Limb (tissue), 2 donors: ENCODE results near the gene GPATCH8.
A peak's percentile ranks its signal among the peaks of the same experiment; 100 is the strongest.
"Not testable (repeated sequence)": the region's sequence is repeated elsewhere in the genome, so short reads cannot be mapped to it uniquely, and the experiment has no call there.

Source experiments
- DNase-seq, 2 donors: peaks; one replicate each; pipeline ENCODE4 v3.0.0-alpha.2; 2016; ENCODE audit errors: extremely low spot score in 2 of 2

GPATCH8 gene

DNA sequence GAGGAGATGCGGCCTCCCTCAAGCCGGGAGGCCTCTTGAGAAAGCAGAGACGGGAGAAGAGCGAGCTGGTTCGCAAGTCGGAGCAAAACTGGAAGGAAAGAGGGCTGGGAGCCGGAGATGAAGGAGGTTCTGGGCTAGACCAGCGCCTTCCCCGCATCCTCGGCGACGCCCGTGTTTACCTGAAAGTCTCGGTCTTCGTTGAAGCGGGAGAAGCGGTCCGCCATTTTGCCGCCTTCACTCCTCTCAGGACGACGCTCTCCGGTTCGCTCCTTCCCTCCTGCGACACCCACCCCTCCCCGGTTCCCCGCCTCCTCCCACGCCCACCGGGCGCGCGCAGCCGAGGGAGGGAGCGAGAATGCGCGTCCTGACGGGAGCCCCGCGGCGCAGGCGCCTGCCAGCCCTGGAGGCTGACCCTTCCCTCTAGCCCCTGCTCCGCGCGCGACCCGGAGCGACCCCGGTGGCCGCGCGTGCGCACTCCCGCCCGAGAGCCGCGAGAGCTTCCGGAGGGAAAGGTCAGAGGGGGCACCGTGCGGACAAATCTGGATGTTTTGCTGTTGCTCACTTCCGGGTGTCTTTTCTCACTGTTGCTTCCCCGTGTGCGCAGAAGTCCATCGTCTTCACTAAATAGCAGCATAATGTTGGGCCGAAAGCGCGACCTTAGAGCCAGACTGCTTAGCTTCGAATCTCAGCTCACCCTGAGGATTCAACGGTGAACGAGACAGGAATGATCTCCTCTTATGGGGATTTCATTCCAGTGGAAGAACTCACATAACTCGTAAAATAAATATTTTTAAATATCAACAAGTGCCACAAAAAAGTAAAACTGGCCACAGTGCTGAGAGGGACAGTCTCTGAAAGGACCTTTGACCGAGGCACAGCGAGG lies at the start of gene GPATCH8:
Gene GPATCH8, minus strand, starts transcription at position 260 of the 883 bp plus-strand sequence. Its CDS starts 36 bp downstream, at position 224.
- peak; percentile 95 to 96 for DNase-seq

DNA sequence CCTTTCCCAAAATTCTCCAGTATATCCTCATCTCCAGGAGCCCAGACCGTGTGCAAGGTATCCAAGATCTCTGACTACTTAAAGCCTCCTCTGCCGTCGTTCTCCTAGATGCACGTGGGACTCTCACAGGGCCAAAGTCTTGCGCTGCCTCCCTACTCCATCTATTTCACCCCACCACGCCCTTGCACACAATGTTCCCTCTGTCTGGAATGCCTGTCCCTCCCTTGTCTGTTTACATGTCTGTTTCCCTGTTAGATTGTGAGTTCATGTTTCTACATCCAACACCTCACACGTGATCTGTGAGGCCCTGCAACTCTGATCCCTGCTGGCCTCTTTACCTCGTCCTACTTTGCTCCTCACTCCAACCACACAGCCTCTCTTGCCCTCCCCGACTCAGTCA lies 49.2 kb upstream of the GPATCH8 start:
- DNase-seq, result no peak

DNA sequence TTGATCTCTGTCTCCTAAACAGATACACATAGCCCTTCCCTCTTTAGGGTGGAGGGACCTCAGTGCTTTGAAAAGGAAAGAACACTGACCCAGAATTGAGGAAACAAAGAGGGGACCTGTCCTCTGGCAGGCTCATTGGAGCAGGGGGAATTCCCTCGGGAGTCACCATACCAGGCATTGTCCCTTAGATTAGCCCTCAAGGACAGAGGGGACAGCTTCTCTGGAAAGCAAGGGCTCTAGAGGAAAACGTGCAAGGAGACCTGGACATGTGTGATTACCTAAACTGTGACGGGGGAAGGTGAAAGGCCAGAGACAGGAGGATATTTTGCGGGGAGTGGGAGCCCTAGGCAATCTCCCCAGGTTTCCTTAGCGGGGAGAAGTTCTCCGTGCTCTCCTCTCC lies 46.5 kb upstream of the GPATCH8 start:
- DNase-seq, result no peak

DNA sequence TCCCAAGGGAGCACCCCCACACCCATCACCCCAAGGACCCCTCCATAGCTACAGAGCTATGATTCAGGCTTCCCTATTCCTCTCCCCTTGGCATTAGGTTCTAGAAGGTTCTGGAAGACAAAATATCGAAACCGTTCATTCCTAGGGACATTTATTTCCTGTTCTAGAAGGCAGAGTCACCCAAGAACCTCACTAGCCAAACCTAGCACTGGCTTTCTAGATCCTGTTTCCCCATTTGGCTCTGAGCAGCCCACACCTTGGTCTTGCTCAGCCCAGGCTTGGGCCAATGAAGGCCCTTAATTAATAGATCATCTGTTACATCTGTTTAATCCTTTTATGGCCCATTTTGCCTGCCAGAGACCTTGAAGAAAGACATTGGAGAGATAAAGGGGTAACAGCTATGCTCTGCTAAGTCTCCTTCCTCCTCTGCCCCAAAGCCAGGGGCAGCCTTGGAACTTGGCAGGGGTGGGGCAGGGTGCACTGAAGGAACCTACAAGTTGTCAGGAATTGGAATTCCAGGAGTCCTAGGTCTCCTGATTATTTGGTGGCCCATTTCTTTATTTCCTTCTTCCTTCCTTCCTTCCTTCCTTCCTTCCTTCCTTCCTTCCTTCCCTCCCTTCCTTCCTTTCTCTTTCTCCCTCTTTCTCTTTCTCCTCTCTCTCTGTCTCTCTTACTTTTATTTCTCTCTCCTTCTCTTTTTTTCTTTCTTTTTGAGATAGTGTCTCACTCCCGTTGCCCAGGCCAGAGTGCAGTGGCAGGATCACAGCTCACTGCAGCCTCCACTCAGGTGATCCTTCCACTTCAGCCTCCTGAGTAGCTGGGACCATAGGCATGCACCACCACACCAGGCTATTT lies 45.4 kb upstream of the GPATCH8 start:
- no peak for DNase-seq

DNA sequence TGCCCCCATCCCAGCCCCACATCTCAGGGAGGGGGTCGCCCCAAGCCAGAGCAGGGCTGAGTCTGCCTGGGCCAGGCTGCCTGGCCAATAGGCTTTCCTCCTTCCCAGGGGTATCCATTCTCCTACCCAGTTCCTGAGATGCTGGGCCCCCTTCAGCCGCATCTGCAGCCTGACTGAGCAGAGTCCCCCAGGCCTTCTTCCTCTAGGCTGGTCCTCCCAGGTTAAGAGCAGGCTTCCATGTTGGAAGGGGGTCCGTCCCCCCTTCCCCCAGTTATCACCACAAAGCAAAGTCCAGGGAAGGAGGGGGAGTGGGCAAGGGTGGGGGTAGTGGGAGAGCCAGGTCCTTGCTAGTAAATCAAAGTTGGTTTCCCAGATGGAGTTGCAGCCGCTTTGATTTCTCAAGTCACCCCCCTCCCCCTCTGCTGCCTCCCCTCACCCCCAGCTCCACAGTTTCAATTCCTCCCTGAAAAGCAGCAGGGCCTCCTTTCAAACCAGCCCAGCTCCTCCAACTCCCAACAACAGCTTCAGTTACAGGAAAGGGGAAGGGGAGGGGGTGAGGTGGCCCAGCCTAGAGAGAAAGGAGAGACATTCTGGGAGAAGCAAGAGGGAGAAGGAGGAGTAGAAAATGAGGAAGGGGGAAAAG lies 44.5 kb upstream of the GPATCH8 start:
- DNase-seq, result peak; percentile 67 to 76

DNA sequence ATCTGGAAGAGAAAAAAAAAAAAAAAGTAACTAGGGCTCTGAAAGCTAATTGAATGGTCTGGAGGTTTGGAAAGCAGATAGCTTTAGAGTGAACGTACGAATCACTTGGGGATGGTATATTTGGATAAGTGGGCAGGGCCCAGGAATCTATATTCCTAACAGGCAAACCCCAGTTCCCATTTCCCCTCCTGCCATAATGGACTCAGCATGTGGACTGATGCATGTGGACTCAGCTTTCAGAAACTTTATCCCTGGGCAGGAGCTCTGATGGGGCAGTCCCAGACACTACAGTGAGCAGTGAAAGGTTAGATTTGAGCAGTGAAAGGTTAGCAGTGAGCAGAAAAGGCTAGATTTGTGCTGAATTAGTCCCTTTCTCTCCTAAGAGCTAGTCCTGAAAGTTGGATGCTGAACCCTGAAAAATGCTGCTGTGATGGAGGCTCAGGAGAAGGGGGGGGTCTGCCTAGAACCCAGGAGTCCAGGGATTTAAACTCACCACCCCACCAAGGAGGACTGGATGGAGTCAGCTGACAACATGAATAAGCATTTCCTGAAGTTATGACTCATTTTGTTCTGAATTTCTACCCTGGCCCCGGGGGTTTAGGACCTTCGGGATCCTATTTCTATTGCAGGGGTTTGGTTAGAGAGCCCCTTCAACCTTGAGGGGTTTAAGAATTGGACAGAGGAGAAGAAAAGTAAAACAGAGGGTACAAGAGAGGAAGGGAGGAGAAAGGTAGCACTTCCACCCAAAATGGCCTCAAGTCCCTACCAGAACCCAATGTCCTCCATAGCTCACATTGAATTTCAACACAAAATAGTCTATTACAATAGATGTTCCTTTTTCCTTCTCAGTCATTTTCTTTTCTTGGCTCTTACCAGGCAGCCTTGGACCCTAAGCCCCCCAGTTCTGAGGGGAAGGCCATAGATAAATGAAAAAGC lies 43.7 kb upstream of the GPATCH8 start:
- DNase-seq, result no peak

DNA sequence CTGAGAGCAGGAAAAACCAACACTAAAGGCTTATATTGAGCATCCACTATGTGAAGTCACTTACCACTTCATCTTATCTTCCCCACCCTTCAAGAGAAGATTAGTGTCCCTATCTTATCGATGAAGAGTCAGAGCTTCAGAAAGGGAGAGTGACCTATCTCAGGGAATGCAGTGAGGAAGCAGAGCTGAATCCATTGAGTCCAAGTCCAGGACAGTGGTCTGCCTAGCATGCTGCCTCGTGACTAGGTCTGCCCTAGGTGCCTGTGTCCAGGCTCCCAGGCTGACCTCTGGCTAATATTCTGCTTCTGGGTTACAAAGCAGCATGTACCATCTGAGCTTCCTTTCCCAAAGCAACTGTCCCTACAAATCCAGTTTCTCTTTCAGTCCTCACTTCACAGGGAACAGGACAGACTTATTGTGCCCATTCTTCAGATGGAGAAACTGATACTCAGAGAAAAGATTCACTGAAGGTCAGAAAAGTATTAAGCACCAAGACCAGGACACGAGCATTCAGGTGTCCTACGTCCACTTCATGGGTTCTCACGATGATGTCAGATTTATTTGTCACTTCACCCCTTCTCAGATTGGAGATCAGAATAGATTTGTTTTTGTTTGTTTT lies 40.8 kb upstream of the GPATCH8 start:
- no peak for DNase-seq

DNA sequence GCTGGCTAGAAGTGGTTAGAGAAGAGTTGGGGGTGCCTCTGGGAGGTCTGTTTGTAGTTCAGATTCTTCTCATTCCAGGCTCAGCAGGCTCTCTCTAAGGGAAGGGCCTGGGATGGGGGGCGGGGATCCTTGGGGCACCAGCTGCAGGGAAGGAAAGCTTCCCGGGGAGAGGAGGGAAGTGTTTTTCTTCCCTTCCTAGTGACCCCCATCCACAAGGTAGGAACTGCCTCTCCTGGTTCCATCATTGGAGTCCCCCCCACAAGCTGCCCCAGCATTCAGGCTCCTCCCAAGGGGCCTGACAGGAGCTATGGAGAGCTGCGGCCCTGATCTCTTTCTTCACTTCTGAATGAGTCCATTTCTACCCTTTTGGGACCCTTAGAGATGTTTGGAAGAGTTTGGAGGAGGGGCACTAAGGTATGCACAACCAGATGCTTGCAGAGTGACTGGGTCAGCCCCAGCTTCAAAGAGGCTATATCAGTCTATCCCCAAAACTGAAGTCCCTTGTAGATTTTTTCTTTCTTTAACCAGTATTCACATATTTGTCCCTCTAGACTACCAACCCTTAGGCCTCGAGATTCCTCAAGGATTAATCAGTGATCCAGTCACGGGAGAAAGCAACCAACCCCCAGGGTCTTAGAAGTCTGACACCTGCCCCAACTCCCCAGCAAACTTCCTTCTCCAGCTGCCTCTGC lies 40.2 kb upstream of the GPATCH8 start:
- peak; percentile 66 to 78 for DNase-seq

DNA sequence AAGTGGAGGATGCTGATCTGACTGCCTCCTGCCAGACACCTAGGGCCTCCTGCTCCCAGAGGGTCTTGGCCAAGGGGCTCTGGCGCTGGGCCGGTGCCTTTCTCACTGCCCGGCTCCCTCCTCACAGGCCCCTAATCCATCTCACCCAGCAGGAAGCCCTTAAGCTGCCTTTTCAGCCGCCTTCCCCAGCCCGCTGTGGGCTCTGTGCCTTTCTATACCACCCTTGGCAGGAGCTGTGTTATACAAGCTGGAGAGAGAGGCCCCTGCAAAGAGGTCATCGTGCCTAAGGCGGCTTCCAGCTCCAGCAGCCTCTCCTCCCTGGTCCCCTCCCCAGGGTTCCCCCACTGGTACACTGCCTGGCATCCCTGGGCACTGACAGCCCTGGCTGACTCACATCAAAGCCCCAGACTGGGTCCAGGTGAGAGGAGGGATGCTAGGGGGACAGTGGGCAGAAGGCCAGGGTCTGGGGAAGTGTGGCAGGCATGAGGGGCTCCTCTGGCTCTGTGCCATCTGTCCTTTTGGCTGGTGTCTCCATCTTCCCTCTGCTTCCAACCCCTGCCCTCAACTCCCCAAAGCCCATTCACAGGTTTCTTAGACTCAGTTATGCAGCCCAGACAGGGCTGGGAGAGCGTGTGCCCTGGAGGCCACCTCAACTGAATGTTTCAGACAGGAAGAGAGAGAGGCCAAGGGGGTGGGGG lies 38.8 kb upstream of the GPATCH8 start:
- DNase-seq, result peak in 1 of 2 donors; percentile 55

DNA sequence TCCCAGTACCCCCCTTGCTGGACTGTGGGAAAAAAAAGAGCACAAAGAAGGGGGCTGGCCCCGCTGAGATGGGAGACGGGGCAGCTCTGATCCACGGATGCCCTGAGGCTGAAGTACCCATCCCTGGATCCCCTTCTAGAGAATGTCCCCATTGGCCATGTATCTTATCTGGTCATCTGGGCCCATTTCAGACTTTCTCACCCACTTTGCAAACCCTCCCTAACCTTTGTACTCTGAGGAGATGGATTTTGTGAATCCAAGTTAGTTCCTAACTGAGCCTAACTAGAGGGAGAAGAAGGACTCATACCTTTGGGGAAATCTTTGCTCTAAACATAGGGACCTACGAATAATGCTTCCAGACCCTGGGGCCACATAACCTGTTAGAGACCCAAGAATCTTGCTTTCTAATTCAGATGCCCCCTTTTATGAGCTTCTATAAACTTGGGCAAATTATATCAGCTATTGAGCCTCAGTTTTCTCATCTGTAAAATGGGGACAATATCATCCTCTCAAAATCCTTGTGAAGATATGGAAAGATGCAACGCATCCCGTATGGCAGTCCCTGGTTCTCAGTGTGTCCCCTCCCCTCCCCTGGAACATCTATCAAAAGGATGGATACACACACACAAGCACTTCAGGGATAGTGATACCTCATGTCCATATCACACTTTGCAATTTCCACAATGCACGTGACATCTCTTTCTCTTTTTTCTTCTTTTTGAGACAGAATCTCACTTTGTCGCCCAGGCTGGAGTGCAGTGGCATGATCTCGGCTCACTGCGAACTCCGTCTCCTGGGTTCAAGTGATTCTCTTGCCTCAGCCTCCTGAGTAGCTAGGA lies 37.3 kb upstream of the GPATCH8 start:
- no peak for DNase-seq

DNA sequence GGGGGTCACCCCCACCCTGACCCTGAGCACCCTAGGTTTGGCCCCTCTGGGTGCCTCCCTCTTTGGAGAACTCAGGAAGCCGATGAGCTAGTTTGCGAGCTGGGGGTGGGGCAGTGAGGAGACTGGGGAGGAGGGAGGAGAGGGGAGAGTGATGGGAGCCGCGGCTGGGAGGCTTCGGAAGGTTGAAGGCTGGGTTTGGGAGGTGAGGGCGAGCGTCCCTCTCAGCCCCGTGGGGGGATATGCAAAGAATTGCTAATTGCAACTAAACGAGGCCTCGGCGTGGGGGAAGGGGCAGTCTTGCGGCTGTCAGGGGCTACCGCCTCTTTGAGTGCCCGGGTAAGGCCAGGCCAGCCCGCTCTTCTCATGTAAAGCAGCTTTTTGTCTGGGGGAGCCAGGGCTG lies 36.5 kb upstream of the GPATCH8 start:
- no peak for DNase-seq

DNA sequence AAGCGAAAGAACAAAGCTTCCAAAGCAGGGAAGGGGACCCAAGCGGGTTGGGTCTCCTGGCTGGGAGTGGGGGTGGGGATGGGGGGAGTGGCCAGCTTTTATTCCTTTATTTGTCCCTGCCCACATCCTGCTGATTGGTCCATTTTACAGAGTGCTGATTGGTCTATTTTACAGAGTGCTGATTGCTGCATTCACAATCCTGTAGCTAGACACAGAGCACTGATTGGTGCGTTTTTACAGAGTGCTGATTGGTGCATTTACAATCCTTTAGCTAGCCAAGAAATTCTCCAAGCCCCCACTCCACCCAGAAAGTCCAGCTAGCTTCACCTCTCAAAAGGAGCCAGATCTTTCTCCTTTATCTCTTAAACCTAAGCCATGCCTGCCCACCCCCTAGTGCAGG lies 34.7 kb upstream of the GPATCH8 start:
- not testable (repeated sequence) for DNase-seq

DNA sequence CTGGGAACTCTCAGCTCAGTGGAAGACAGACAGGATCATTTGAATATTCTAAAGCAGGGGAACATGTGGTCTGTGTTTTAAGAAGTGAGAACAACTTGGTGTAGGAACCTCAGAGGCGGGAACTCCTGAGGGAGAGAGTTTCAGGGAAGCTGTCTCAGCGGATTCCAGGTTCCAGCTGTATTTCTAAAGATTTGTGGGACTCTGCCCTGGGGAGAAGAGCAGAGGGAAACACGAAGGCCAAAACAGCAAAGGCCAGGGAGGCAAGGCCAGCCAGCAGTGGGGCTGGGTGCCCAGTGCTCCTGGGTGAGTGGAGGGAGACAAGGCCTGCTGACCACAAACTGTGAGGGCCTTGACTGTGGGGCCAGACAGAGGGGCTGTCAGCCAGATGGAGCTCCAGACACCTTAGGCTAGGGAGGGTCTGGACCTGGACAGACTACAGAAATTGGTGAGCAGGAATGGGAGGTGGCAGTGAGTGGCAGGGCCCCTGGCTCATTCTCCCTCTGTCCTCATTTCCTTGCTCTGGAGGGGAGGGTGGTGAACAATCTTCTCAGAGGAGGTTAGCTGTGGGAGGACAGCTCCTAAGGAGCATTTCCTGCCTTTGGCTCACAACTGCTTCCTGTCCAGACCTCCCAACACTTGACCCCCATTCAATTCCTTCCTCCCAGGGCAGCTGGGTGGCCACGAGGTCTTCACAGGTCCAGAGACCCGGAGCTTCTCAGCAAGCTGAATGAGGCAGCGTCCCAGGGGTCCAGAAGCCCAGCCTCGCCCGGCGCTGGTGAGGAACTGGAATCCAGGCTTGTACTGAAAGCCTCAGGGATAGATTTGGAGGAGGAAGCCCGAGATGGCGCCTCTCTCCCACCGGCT lies 33.1 kb upstream of the GPATCH8 start:
- DNase-seq, result no peak

DNA sequence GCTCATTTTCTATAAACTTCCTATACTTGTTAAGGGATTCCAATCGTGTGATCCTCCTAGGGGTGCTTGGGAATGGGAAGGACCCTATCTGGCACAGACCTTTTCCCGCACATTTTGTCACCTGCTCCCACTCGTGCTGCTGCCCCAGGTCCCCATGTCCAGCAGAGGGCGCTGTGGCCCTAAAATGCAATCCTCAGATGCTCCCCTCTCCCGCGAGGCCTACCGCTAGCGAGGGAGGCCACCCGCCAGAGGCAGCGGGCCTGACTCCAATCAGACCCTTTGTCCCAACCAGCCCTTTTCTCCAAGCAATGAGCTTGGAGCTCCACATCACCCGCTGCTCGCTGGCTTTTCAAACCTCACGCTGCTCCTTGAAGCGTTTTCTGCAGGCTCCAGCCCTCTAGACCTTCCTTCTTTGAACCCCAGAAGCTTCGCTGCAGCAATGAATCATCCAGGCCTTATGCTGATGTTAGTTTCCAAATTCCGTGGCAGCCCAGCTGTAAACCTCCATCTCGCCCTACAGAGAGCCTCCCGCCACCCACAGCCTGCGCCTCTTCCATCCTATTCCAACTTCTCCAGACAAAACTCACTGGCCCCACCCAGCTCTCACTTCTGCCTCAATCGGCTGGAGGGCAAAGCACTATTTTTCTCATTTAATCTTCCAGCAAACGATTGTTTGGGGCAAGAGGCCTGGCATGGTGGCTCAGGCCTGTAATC lies 30.5 kb upstream of the GPATCH8 start:
- peak; percentile 86 to 93 for DNase-seq

DNA sequence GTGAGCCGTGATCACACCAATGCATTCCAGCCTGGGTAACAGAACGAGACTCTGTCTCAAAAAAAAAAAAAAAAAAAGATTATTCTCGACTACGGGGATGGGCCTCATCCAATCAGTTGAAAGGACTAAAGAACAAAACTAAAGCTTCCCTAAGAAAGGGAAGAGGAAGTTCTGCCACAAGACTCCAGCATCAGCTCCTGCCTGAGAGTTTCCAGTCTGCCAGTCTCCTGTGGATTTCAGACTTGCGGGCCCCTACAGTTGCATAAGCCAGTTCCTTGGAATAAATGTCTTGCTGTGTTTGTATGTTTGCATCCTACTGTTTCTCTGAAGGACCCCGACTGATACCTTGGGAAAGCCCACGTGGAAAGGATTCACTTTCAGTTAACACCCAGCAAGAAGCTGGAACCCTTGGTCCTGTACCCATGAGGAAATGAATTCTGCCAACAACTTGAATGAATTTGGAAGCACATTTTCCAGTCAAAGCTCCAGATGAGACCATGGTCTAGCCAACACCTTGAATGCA lies 27.8 kb upstream of the GPATCH8 start:
- no peak for DNase-seq

DNA sequence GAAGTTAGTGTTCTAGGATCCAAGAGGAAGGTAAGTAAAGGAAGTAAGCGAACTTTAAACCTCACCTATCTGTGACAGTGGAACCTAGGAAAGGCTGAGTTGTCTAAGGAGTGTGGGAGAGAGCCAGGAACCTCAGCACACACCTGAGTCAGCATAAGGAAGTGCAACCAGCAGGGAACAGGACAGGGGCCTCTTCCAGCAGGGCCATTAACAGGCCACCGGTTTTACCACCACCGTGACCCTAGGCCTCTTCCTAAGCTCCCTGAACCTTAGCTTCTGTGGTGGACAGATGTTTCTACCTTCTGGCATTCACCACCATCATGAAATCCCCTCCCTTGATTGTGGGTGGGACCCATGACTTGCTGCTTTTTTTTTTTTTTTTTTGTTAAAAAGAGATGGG lies 26.7 kb upstream of the GPATCH8 start:
- no peak for DNase-seq
